Pancreas (tissue), 10 donors: ENCODE measurements around the gene AKR1A1. TPM values are rescaled to one million over a fixed set of nuclear protein-coding genes. Genes with fewer than 3 reads are reported as not detected.

ENCODE experiments used
- ATAC-seq, 4 donors: fragments of 200-7000 bp; cut with Tn5 transposase; one replicate each; pipeline versions ENCODE4 v1.8.0 to v1.9.1; 2020; ENCODE audit warnings: mild to moderate bottlenecking in 4 of 4, moderate library complexity in 4 of 4
- DNase-seq, 6 donors: peaks; one replicate each; pipeline ENCODE4 v3.0.0-alpha.2; 2020
- FAIRE-seq: peaks from 2 replicates; lab custom pipeline; 2012; peaks lifted over from hg19 to GRCh38; lab: Jason Lieb, UNC
- H3K27ac ChIP-seq, 4 donors: fragments of 200-600 bp; sonication (generic); 1 replicate in 3 of 4; 2 replicates in 1 of 4; pipeline versions ENCODE4 v1.5.0 to v1.8.0; 2020
- H3K27me3 ChIP-seq, 4 donors: fragments of 200-600 bp; one replicate each; pipeline ENCODE4 v1.8.0; 2021
- H3K36me3 ChIP-seq, 3 donors: fragments of 200-600 bp; sonication (generic) in 1 of 3; one replicate each; pipeline versions ENCODE4 v1.5.0 to v1.8.0; 2020 to 2021
- H3K4me1 ChIP-seq, 3 donors: fragments of 200-600 bp; one replicate each; pipeline ENCODE4 v1.8.0; 2021
- H3K4me3 ChIP-seq, 4 donors: fragments of 200-600 bp; sonication (generic) in 2 of 4; one replicate each; pipeline versions ENCODE4 v1.5.0 to v1.8.0; 2020 to 2021
- H3K9me3 ChIP-seq, 4 donors: fragments of 200-600 bp; one replicate each; pipeline ENCODE4 v1.8.0; 2021
- CTCF ChIP-seq, 4 donors: fragments of 200-600 bp; sonication (generic) in 3 of 4; IDR thresholded peaks; one replicate each; pipeline versions ENCODE4 v1.5.0 to v1.8.0; 2021; ENCODE audit warnings: antibody characterized with exemption in 4 of 4
- WGBS, 2 donors: extraction: QIAGEN DNeasy Blood & Tissue Kit; methylation state at CpG; one replicate each; pipeline ENCODE4 v1.1.7; 2013; 5-methylcytosine and 5-hydroxymethylcytosine counted together
- intact Hi-C, 3 donors: fragments of 100-400 bp; cut with DNase I; formaldehyde crosslinking; loops; one replicate each; pipeline versions ENCODE4 v1.11.1 to v1.14.2; 2022
- polyA plus RNA-seq, 2 donors: library from polyadenylated mRNA; stranded (reverse); fragments of 200-250 nt; gene quantifications; one replicate each; pipeline ENCODE4 v1.2.3, GENCODE V29; 2013
- total RNA-seq, 6 donors: library from RNA; stranded (reverse); fragmentation: NEBNext Ultra II Directional in 4 of 6; extraction: Animal tissue kit (Norgen Biotek cat#: 25700) in 4 of 6; gene quantifications; one replicate each; pipeline versions ENCODE4 v1.2.1 to v1.2.4, GENCODE V29; 2021 to 2023
- donor health status: healthy with polysubstance abuse.
- donor health status: DM: no; HTN: no; CAD: no; lungs with moderate emphysema.
- donor health status: DM: no; HTN: no; CAD: no.
- donor health status: control.
- donor health status: control.
- donor health status: Bipolar disorder and iron deficiency.
- donor health status: DM: yes; HTN: yes; CAD: no.
- donor health status: DM: no; HTN: no; CAD: no.
- donor health status: DM: no; HTN: no; CAD: no.
- donor health status: DM: yes; HTN: yes; CAD: no.

AKR1A1 gene
- total and polyA plus RNA-seq, 8 donors = 77.6 to 138 (median 124) TPM

- ATAC-seq = no peak
- no peak overlapping the region for H3K27ac ChIP-seq
- no peak for FAIRE-seq
- TF ChIP-seq CTCF (IDR thresholded peaks at IDR 0.05) = no peak
- no peaks in the 10 kb centered on the region for H3K36me3 ChIP-seq
- H3K4me1 ChIP-seq = peaks cover 0 to 19% (median 0%) of the 10 kb centered on the region in 3 donors
- WGBS, 2 donors = 100% methylated on average over 1 of the region's 1 CpG
- no peak overlapping the region for H3K4me3 ChIP-seq
- intact Hi-C loops = no loop called here
- no peaks in the 10 kb centered on the region for H3K9me3 ChIP-seq
- DNase-seq = no peak
- no peaks in the 10 kb centered on the region for H3K27me3 ChIP-seq
These were observed 9.4 kb upstream of the AKR1A1 start for GRCh38 chr1:45541193-45541592.

- ATAC-seq (peak; percentile 71 to 92 (median 80)), DNase-seq (peak in 2 of 6 donors; percentile 22 to 57), FAIRE-seq (no peak)
- Histone ChIP-seq H3K36me3 (no peaks in the 10 kb centered on the region), H3K4me3 (no peak overlapping the region), H3K27ac (peak overlapping the region in 2 of 4 donors; percentile 1 to 53), H3K9me3 (no peaks in the 10 kb centered on the region), H3K4me1 (peaks cover 0 to 19% (median 0%) of the 10 kb centered on the region in 3 donors), H3K27me3 (no peaks in the 10 kb centered on the region)
- intact Hi-C loops = no loop called here
- WGBS, 2 donors = 14 to 33% methylated on average over 4 of the region's 4 CpGs
- no peak for TF ChIP-seq CTCF (IDR thresholded peaks at IDR 0.05)
These were observed 8.0 kb upstream of the AKR1A1 start for GRCh38 chr1:45542591-45542990.

GRCh38 chr1:45543581-45544417, 6.8 kb upstream of the AKR1A1 start:
- DNase-seq = peak in 2 of 6 donors; percentile 27 to 71
- no peaks in the 10 kb centered on the region for H3K9me3 ChIP-seq
- FAIRE-seq = no peak

GRCh38 chr1:45544530-45544929, 6.1 kb upstream of the AKR1A1 start:
- H3K4me1 ChIP-seq = peaks cover 0 to 19% (median 0%) of the 10 kb centered on the region in 3 donors
- ATAC-seq (no peak), DNase-seq (no peak), FAIRE-seq (no peak)
- no peaks in the 10 kb centered on the region for H3K36me3 ChIP-seq
- no peak for TF ChIP-seq CTCF (IDR thresholded peaks at IDR 0.05)
- peak overlapping the region in 1 of 4 donors; percentile 25 for H3K27ac ChIP-seq
- no peaks in the 10 kb centered on the region for H3K9me3 ChIP-seq
- intact Hi-C loops = no loop called here
- no peaks in the 10 kb centered on the region for H3K27me3 ChIP-seq
- H3K4me3 ChIP-seq = no peak overlapping the region
- WGBS, 2 donors = 71 to 78% methylated on average over 4 of the region's 4 CpGs

More at GRCh38 chr1:45543581-45544417, 6.8 kb upstream of the AKR1A1 start:
- peak in 3 of 4 donors; percentile 61 to 84 (median 80) for ATAC-seq
- H3K4me1 ChIP-seq = peaks cover 0 to 19% (median 0%) of the 10 kb centered on the region in 3 donors
- H3K36me3 ChIP-seq = no peaks in the 10 kb centered on the region
- intact Hi-C loops = no loop called here
- WGBS, 2 donors = 60 to 70% methylated on average over 8 of the region's 8 CpGs
- H3K4me3 ChIP-seq = no peak overlapping the region
- peak overlapping the region in 2 of 4 donors; percentile 24 to 67 for H3K27ac ChIP-seq
- no peak for TF ChIP-seq CTCF (IDR thresholded peaks at IDR 0.05)
- no peaks in the 10 kb centered on the region for H3K27me3 ChIP-seq
